ENCODE data around the gene DPP8. TPM values are rescaled to one million over a fixed set of nuclear protein-coding genes. Genes with fewer than 3 reads are reported as not detected.

The DPP8 gene
- total RNA-seq, 2 experiments from 2014 or later: 27.7 to 32.6 TPM

DNA sequence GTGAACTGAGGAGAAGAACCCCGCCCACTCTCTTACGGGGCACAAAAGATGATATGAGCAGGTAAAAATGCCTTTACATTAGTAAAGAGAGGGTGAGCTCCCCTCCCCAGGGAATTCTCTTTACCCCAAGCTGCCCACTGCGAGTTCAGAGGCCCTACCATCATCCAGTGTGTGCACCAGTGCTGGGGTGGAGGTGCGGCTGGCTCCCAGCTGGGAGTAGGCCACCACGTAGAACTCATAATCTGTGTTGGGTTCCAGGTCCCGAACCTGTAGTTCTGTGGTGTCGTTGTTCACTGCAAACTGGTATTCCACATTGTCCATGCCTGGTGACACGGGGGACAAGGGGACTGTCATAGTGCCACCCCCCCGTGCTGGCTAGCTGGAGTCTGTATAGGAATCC, 122.6 kb downstream of the DPP8 start:
- ChIA-PET POLR2A (interaction anchor here (1.1 to 1.7 kb wide), 2 partner anchors 13 to 90 kb away, joined by 3 to 4 read pairs; partner anchors contain the start of gene RNU5B-1), CTCF (interaction anchor here (1.8 to 2.6 kb wide), 3 partner anchors 9 to 77 kb away, joined by 8 to 21 read pairs (median 12); no protein-coding TSS in a partner anchor)
- Mint-ChIP-seq H3K27me3 (peaks cover 49% of the 10 kb centered on the region), H3K4me1 (ENCODE audit: low read depth) (peaks cover 5% of the 10 kb centered on the region), H3K27ac (no peak overlapping the region), H3K4me3 (no peak overlapping the region), H3K9me3 (no peaks in the 10 kb centered on the region), H3K36me3 (ENCODE audit: low read depth) (no peaks in the 10 kb centered on the region)
- intact Hi-C loops (cut with micrococcal nuclease): no loop called here
- ATAC-seq (no peak), DNase-seq (no peak)
- TF ChIP-seq, protein P1, sequence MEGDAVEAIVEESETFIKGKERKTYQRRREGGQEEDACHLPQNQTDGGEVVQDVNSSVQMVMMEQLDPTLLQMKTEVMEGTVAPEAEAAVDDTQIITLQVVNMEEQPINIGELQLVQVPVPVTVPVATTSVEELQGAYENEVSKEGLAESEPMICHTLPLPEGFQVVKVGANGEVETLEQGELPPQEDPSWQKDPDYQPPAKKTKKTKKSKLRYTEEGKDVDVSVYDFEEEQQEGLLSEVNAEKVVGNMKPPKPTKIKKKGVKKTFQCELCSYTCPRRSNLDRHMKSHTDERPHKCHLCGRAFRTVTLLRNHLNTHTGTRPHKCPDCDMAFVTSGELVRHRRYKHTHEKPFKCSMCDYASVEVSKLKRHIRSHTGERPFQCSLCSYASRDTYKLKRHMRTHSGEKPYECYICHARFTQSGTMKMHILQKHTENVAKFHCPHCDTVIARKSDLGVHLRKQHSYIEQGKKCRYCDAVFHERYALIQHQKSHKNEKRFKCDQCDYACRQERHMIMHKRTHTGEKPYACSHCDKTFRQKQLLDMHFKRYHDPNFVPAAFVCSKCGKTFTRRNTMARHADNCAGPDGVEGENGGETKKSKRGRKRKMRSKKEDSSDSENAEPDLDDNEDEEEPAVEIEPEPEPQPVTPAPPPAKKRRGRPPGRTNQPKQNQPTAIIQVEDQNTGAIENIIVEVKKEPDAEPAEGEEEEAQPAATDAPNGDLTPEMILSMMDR (IDR thresholded peaks at IDR 0.05): no peak

DNA sequence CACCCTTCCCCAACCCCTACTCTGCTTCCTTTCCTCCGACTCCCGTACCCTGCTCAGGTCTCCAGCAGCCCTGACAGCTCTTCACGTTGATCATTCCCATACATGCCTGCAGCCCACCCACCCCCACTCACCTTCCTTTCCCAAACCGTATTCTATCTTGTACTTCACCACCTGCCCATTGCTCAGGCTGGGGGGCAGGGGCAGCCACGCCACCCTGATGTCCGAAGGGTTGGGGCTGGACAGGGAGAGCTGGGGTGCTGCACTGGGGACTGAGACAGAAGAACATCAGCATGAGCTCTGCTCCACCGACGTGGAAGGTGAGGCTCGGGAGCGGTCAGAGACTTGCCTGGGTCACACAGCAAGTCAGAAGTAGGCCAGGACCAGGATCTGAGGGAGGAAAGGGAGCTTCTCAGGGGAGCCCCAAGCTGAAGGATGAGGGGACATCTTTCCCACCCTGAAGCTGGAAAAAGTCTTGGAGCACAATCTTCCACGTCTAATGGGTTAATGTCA, 123.2 kb downstream of the DPP8 start:
- intact Hi-C loops (cut with micrococcal nuclease): no loop called here
- POLR2A ChIA-PET: interaction anchor here (0.5 to 1.7 kb wide), 3 partner anchors 12 to 205 kb away, joined by 3 to 4 read pairs (median 3); partner anchors contain the start of gene RNU5B-1

DNA sequence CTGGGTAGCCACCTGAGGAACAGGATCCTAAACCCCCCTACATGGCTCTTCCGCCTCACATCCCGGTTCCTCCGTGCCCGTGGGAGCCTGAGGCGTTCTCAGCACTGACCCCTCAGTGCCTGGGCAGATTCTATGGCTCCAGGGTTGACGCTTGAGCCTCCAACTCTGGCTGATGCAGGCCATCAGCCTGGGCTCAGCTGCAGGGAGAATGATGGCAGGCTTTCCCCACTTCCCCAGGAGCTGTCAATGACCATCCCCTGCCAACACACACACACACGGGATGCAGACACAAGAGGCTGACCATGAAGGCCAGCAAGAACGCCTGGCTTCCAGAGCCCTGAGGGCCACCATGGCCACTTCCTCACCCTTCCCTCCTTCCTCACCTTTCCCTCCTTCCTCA, 123.9 kb downstream of the DPP8 start:
- H3K27me3 Mint-ChIP-seq: peaks cover 44% of the 10 kb centered on the region
- CTCF ChIA-PET: interaction anchor here (1.1 to 2.6 kb wide), 5 partner anchors 8 to 75 kb away, joined by 3 to 21 read pairs (median 8); no protein-coding TSS in a partner anchor
- intact Hi-C loops (cut with micrococcal nuclease): no loop called here
- no peak for ATAC-seq
- no peaks in the 10 kb centered on the region for H3K9me3 Mint-ChIP-seq
- no peak overlapping the region for H3K4me3 Mint-ChIP-seq
- DNase-seq: no peak
- H3K36me3 Mint-ChIP-seq (ENCODE audit: low read depth): no peaks in the 10 kb centered on the region
- TF ChIP-seq, protein P1 (IDR thresholded peaks at IDR 0.05): no peak
- H3K27ac Mint-ChIP-seq: no peak overlapping the region
- peaks cover 5% of the 10 kb centered on the region for H3K4me1 Mint-ChIP-seq (ENCODE audit: low read depth)
- POLR2A ChIA-PET: interaction anchor here (0.5 to 1.7 kb wide), 2 partner anchors 89 to 206 kb away, joined by 3 to 4 read pairs; partner anchors contain the start of gene RNU5B-1

More for the DNA sequence above, 123.2 kb downstream of the DPP8 start:
- peaks cover 5% of the 10 kb centered on the region for H3K4me1 Mint-ChIP-seq (ENCODE audit: low read depth)
- ATAC-seq (no peak), DNase-seq (no peak)
- no peak overlapping the region for H3K27ac Mint-ChIP-seq
- H3K9me3 Mint-ChIP-seq: no peaks in the 10 kb centered on the region
- H3K27me3 Mint-ChIP-seq: peaks cover 44% of the 10 kb centered on the region
- no peak overlapping the region for H3K4me3 Mint-ChIP-seq
- TF ChIP-seq, protein P1 (IDR thresholded peaks at IDR 0.05): no peak
- CTCF ChIA-PET: interaction anchor here (1.1 to 2.6 kb wide), 4 partner anchors 9 to 76 kb away, joined by 3 to 21 read pairs (median 10); no protein-coding TSS in a partner anchor
- no peaks in the 10 kb centered on the region for H3K36me3 Mint-ChIP-seq (ENCODE audit: low read depth)

DNA sequence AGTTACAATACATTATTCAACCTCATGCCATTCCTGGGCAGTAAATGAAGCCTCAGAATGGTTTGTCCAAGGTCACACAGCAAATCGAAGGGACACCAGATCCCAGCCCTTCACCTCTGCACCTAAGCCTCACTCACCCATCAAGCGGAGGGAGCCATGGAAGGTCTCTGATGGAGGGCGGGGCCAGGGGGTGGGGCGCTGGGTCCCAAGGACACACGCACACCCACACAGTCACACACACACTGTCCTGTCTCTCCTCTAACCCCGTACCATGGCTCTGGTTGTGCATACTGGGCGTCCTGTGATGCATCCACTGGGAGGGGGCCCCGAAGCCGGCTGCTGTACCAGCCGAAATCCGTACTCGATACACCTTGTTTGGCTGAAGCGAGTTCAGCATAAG, 124.4 kb downstream of the DPP8 start:
- ChIA-PET POLR2A (interaction anchor here (0.7 to 1.7 kb wide), 2 partner anchors 65 to 88 kb away, joined by 4 read pairs; partner anchors contain the start of gene RNU5B-1), CTCF (interaction anchor here (1.3 to 2.6 kb wide), 4 partner anchors 8 to 75 kb away, joined by 3 to 21 read pairs (median 8); no protein-coding TSS in a partner anchor)
- Mint-ChIP-seq H3K27ac (no peak overlapping the region), H3K36me3 (ENCODE audit: low read depth) (no peaks in the 10 kb centered on the region), H3K4me3 (no peak overlapping the region), H3K4me1 (ENCODE audit: low read depth) (peaks cover 5% of the 10 kb centered on the region), H3K9me3 (no peaks in the 10 kb centered on the region), H3K27me3 (peaks cover 43% of the 10 kb centered on the region)
- DNase-seq: no peak
- TF ChIP-seq, protein P1 (IDR thresholded peaks at IDR 0.05): no peak
- no peak for ATAC-seq
- intact Hi-C loops (cut with micrococcal nuclease): no loop called here

Other genes starting within 250 kb of the DPP8 start
- gene PARP16, start 230.8 kb downstream of the DPP8 start, total RNA-seq: 10 to 100 TPM; 17.9 to 20.5 TPM
- not detected for gene RNU5A-1, start 221.6 kb downstream of the DPP8 start, total RNA-seq
- gene RNU5B-1, start 213.0 kb downstream of the DPP8 start, total RNA-seq: not detected
- not detected for gene IGDCC3, start 139.7 kb downstream of the DPP8 start, total RNA-seq
- gene IGDCC4, start 94.7 kb downstream of the DPP8 start, total RNA-seq: under 1 TPM; 0.20 to 0.31 TPM
- 10 to 100 TPM; 30.2 to 32.5 TPM for gene HACD3, start 12.8 kb upstream of the DPP8 start, total RNA-seq
- gene INTS14, start 93.4 kb upstream of the DPP8 start, total RNA-seq: 10 to 100 TPM; 47.4 to 48.1 TPM
- 1 to 10 TPM; 6.8 to 7.6 TPM for gene SLC24A1, start 104.2 kb upstream of the DPP8 start, total RNA-seq